DMS53 treated with DMSO at 0.1 percent for 48 hours (cell line): Measurements from ENCODE around the gene SESN1.
A peak's percentile ranks its signal among the peaks of the same experiment; 100 is the strongest.

Experiments
- DNase-seq: peaks from one replicate; lab custom pipeline; 2025; ENCODE audit not compliant: unreplicated experiment; lab: John Stamatoyannopoulos, UW

SESN1 gene

DNA sequence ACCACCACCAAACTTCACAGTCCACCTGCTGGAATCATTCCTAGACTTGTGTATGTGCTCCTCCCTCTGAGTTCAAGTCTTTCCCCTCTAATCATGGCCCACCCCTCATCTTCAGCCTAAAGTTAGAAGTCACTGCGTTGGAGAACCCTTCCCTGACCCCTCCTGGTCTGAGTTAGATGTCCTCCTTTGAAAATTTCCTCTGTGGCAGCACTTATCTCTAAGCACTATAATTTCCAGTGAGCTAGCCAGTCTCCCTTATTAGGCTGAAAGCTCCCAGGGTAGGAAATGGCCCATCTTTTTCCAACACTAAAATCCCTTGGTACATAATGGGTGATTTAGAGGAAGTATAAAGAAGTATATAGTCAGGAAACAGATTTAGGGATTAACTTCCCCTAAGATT is 63.2 kb downstream of the SESN1 start:
- no peak for DNase-seq

DNA sequence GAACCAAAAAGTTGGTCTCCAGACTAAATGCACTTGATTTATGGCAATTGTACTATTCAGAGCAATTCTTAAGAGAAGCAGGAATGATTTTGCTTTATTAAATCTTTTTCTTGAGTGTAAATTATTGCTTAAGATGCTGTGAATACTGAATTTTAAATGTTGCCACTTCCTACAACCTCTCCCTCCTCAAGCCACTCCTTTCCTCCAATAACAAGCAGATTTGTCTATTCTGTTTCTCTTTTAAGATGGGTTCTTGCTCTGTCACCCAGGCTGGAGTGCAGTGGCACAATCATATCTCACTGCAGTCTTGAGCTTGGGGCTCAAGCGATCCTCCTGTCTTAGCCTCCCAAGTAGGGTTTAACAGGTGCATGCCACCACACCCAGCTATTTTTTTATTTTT is 65.3 kb downstream of the SESN1 start:
- no peak for DNase-seq

DNA sequence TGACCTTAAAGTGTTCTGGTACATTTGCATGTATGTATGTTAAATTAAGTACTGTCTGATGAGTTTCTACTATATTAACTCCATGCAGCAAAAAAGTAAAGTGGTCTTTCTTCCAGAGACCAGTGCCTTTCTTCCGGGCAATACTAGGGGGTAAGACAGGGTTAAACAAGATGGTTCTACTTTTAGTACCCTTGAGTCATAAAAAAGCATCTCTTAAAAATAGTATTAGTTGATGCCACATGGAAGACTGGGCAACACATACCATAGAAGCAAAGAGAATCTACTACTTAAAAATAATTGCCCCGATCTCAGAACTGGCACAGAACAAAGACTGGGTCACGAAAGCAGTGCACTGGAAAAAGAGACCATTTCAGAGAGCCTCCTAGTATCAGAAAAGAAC is 66.2 kb downstream of the SESN1 start:
- DNase-seq, result no peak

DNA sequence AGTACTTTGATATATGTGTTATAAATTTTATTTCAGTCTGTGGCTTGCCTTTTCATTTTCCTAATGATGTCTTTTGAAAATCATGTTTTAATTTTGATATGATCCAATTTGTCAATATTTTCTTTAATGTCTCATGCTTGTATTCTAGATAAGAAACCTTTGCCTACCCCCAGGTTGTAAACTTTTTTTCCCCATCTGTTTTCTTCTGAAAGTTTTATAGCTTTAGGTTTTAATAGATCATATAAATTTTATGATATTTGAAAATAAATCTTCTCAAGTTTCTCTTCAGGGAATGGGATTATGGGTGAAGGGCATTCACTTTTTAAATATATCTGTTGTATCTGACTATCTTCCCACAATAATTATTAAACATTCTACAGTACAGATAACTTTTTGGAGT is 66.7 kb downstream of the SESN1 start:
- DNase-seq, result no peak

DNA sequence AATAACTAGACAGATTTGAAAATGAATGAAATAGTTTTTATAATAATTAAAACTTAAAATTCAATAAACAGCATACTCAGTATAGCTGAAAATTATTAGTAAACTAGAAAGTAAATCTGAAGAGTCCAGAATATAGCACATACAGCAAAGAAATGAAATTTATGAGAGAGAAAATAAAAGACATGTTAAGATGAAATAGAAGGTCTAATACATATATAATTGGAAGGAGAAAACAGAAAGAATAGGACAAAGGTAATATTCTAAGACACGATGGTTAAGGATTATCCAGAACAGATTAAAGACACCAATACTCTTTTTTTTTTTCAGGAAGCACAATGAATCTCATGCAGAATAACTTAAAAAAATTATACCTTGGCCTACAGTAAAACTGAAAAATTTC is 69.0 kb downstream of the SESN1 start:
- no peak for DNase-seq

DNA sequence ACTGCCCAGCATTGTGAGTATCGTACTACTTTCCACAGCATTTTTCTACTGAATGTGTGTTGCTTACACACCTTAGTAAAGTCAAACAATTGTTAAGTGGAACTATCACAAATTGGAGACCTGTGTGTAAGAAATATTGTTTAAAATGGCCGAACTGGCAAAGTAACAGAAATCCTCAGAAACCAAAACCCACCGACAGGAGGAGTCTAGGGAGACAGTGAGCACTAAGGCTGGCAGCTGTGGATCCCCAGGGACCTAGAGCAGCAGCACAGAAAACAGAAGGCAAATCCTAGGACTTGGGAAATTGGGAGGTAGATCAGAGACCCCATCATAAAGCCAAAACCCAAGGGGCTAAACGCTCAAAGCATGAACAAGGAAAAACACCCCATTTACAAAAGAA is 69.9 kb downstream of the SESN1 start:
- DNase-seq, result no peak

DNA sequence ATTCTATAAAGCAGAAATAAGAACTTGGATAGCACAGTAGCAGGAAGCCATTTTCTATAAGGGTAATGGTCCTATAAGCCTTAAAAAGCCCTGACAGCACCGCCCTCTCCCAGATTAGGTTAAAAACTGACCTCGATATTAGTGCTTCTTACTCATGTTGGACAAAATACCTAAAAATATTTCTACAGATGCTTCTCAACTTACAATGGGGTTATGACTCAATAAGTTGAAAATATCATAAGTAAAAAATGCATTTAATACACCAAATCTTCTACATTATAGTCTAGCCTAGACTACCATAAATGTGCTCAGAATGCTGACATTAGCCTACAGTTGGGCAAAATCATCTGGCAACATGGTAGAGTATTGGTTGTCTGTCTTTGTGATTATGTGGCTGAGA is 70.3 kb downstream of the SESN1 start:
- DNase-seq, result no peak

DNA sequence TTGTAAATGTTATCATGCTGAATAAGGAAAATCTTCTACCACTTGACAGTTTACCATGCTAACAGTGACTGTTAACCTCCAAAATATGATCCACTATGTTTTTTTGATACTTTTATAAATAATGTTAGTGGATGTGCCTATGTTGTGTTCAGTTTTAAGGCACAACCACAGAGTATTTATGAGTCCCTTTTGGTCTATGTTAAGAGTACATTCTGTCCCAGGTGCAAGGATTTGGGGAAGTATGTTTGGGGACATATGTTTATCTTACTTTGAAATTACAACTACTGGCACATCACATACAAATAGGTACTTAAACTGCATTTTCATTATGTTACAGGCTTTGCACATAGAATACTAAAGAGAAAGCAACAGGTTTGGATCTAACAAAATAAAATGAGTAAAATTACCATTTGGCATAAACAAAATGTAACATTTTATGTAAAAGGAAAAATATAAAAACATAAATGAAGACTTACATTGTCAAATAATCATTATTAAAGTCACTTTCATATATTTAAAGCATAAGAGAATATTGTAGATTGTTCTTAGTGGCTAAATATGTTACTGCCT is 71.2 kb downstream of the SESN1 start:
- DNase-seq, result no peak

DNA sequence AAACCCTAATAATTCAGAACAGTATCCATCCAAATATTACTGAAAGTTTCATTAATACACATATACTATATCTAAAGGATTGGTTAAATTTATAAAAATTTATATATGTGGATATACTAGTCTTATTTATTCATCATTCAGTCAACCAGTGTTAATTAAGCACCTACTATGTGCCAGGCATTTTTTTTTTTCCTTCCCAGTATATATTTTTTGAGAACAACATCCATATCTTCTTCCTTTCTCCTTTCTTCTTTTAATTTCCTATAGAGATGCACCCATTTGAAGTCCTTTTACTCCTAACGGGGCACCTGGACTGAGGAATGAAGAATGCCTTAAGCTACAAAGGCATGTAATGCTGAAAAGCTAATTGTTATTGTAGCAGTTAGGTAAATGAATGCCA is 72.8 kb downstream of the SESN1 start:
- no peak for DNase-seq

DNA sequence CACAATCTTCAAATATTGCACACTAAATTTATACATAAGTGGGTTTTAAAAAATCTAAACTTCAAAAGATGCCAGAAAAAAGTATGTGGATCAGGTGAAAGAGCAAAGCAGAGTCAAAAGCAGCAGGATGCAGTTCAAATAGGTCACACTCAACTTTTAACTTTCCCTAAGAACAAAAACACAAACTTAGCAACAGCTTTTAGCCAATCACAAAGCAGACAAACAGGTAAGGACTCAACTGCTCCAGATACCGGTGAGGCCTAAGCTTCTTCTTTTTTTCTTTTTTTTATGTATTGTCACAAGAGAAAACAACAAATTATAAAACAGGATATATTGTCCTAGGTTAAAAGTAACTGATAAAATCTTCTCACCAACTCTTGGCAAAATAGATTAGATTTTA is 74.7 kb downstream of the SESN1 start:
- DNase-seq, result no peak

DNA sequence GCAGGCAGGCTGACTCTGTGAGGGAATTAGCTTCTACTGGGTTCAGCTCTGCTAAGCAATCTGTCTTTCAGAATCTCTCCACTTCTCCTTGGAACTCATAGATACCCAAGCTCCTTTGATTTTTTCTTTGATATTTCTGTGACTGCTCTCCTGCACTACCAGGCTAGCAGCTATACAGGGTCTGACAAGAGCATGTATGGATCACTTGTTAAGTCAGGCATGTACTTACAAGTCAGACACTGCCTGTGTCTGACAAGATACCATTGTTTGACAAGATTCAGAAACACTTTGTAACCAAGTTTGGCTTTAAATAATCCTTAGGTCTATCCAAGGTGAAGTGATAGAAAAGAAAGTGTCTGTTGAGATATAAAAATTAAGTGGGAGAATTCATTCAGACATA is 79.5 kb downstream of the SESN1 start:
- DNase-seq, result no peak

DNA sequence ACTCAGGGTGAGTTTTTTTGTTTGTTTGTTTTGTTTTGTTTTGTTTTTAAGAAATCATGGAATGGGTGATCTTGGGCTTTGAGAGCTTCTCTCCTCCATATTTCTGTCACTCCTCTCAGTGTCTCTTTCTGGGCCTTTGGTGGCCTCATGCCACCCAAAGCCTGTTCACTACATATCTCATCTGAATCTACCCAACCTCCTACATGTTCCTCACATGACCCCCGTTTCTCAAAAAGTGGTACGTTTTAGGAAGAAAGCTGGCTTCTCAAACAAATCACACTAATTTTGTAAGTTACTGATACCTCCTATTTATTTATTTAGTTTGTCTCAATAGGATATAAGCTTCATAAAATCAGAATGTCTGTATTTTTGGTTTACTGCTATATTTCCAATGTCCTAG is 80.0 kb downstream of the SESN1 start:
- no peak for DNase-seq

DNA sequence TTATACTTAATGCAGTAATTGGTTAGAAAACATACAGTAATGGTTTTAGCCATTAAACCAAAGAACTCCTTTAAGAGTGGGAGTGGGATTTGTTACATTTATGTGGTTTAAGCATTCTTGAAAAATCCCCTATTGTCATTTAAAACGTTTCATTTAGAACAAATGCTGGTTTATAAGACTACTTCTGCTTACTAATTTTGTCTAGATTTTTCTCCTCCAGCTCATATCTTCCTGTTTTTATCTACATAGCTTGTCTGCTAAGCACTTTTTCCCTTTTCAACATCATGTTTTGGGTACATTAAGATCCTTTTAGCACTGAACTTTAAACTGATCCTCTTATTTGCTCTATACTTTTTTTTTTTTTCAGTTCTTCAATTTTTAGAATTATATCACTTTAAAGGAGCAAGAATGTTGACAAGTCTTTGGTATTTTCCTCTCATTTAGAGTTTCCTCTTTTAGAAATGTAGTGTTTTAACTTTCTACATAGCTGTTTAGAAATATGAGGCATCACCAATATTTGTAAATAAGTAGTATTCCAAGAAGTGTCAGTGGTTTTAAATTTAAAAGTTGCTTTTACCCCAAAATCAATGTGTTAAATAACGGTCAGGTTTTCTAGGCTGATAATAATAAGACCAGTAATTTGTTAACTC is 80.9 kb downstream of the SESN1 start:
- no peak for DNase-seq

DNA sequence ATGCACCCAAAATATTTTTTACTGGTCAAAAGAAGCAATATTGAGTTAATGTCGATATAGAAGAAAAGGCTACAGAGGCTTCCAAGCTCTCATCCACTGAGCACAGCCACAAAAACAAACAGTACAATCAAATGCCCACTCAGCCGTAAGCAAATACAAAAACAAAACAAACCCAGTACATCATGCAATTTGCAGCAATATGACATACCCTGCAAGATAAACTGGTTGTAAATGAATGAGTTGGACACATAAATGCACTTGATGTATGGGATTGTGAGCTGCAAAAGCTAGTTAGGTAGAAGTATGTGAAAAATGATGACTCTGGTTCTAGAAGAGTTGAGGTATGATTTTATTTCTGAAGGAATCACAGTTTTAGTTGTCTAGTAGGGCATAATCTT is 83.9 kb downstream of the SESN1 start:
- DNase-seq, result peak; percentile 60

DNA sequence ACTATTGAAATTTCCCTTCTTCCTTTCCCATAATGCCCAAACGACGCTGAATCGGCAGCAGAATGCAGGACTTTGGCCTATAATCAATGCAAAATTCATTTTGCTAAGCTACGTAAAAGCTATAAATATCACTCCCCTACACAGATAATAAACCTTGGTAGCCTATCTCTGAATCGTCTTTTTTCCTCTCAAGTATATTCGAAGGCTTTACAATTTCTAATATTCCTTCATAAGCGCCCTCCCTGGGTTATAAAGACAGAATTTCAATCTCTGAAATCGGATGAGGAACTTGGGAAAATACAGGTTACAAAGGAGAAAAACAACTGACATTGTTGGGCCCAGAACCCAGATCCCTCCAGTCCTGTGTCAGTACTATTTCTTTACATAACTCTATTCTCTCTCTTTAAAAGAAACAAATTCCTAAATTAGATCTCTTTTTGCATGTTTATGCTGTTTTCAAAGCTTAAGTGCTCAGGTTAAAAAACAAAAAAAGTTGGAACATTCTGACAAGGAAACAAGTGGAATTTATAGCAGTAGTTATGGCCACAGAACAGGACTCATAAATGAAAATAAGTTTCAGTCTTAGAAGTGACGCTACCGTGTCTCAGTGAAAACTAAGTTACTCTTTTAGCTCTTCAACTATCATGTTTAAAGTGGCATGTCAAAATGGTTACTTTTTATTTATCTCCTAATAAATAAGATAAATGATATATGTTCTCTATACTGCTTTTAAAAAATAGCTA is 84.5 kb downstream of the SESN1 start:
- DNase-seq, result no peak

DNA sequence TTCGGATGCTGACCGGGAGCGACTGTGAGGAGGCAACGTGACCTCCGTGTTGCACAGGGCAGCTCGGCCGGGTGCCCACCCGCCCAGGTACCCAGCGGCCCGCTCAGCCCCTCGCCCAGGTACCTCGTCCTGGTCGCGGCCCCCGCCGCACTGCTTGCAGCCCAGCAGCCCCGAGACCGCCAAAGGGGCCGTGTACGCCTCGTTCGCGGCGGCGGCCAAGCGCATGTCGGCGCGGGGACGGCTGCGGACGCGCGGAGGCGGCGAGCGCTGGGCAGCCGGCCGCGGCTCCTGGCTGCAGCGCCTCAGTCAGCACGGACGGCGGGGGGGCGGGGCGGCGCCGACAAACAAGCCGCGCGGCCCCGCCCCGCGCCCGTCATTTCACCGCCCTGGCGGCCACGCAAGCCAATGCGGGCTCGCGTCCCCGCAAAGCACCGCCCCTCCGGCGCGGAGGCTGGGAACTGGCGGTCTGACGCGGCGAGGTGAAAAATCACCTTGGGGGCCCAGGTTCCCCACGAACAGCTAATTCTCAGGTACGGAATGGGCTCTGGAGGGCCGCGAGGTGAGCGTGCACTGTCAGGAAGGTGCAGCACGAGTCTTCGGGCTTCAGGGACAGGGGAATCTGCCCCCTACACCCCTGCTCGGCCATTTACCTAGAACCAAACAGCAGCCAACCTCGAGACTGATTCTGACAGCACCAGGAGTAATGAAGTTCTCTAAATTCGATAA is 85.2 kb downstream of the SESN1 start:
- DNase-seq, result peak; percentile 42

DNA sequence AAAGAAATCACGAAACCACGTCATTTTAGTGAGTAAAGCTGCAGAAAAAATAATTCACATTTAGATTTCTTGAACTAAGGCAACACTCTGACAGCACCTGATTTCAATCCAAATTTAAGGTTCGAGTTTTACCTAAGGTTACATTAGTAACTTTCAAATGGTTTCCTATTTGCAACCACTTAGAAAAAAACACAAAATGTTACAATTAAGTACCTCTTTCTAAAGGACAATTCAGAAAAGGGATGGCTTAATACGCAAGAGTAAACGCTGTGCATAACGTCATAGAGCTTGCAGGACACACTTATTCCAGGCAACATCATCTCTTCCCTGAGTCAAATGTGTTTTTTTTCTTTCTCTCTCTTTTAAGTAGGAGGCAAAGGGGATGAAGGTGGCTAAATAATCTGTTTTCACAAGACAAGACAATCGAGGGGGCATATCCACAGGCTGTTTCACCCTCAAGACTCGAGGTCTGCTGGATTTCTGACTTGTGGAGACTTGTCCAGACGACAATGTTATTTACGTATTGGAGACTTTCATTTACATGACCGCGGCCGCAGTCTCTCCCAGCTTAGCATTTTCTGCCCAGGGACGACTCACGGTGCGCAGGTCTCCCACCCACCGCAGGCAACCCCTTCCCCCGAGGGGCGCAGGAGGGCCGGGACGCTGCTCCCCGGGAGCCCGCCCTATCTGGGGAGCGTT is 86.0 kb downstream of the SESN1 start:
- DNase-seq, result peak; percentile 38

DNA sequence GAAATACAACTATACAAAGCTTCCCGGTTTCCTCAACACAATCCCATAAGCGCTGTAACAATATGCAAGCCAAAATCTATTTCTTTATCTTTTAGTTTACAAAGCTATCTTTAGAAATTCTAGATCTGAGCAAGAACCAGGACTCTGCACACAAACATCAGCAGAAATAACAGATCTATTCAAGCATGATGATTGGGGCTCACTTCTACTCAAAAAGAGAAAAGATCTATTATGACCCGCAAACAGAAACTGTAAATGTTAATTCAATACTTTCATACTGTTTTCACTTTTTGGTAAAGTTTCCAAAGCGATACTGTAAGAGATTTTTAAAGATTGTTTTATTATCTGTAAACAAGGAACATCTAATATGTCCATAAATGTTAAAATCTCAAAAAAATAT is 86.6 kb downstream of the SESN1 start:
- DNase-seq, result no peak

DNA sequence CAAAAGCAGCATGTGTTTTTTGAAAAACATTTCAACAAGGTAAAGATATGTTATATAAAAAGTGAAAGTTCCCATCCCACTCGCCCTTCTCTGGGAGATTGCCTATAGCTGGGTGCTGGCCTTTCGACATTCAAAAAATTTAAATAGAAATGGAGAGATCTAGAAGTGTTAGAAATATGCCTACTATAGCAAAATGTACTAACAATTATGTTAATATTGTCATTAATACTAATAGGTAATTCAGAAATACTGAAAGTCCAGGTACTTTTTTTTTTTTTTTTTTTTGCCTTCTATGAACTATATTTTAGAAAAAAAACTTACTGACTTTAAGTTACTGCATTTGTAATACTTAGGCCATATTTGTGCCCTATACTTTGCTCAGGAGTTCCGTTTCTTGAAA is 87.1 kb downstream of the SESN1 start:
- no peak for DNase-seq

DNA sequence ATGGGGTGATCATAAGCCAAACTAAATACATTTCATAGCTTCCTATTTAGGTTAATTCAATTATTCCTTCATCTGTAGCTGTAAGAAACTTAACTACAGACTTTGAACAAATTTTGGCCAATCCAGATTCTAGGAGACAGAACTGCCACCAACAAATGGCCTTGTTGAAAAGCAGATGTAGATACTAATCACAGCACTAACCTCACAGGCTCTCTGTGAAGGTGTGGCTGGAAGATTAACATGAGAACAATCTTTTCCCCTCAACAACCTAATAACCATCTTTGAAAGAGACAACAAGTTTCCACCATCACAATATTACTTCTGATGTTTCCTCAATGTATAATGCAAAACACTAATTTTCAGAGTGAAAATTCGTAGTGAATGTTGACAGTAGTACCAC is 87.8 kb downstream of the SESN1 start:
- no peak for DNase-seq

DNA sequence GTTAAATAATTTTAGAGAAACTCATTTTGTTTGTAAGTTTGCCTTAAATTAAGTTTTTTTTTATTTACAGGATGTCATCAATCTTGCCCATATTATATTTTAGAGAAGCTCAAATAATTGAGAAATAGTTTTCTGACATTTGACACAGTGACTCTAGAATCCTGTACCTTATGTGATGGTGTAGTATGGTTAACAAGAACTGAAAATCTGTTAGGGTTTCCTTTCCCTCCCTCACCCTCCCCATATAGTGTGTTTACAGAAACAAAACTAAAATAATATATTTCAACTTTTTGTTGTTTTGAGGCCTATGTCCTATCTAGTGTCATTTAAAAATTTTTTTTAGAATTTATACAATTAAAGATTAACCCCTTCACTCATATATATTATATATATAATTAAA is 91.8 kb downstream of the SESN1 start:
- no peak for DNase-seq
